ENCODE measurements around the gene AGPAT3. TPM values are rescaled to one million over a fixed set of nuclear protein-coding genes. Genes with fewer than 3 reads are reported as not detected.

The AGPAT3 gene
- total RNA-seq, 2 donors from 2014 or later: 31.3 to 53.5 TPM

DNA sequence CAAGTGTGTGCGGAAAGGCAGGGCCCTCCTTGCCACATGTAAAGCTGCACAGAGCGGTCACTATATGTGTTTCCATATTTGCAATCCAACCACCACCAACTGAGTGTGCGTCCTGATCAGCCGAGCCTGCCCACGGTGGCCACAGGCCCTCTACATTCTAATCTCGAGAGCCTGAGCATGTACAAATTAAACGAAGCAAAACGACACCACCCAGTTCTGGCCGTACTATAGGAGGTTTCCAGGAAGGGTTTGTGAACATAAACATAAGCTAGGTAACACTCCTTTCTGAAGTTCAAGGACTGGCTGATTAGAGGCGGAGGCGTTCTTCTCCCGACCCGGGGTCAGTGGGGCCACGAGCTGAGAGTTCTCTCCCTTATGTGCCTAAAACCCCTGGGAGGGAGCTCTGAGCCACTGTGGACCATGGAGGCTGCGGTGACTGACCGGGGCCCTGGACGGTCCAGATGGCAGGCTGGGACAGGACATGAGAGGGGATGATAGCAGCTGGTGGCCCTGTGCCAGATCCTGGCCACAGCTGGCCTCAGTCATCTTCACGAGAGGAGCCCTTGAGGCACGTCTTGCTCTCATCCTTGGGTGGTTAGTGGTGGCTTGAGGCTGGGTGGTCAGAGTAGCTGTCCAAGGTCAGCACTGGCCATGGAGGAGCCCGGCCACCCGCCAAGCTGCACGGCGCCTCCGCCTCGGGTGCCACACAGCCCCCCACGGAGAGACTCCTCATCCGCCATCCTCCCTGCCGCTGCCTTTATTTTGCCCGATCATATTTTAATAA is 108.0 kb downstream of the AGPAT3 start:
- H3K4me1 ChIP-seq (replicated peaks): no peaks in the 10 kb centered on the region
- TF ChIP-seq POLR2A (IDR thresholded peaks at IDR 0.05): no peak
- H3K27me3 ChIP-seq (replicated peaks; ENCODE audit: insufficient read depth): no peaks in the 10 kb centered on the region
- no peak overlapping the region for H3K27ac ChIP-seq
- intact Hi-C loops (cut with DNase I): no loop called here
- no peak for DNase-seq (ENCODE audit: low spot score)
- H3K4me3 ChIP-seq: no peak overlapping the region
- 63% methylated on average over 29 of the region's 29 CpGs for WGBS
- no peaks in the 10 kb centered on the region for H3K9me3 ChIP-seq
- H3K36me3 ChIP-seq: no peaks in the 10 kb centered on the region

DNA sequence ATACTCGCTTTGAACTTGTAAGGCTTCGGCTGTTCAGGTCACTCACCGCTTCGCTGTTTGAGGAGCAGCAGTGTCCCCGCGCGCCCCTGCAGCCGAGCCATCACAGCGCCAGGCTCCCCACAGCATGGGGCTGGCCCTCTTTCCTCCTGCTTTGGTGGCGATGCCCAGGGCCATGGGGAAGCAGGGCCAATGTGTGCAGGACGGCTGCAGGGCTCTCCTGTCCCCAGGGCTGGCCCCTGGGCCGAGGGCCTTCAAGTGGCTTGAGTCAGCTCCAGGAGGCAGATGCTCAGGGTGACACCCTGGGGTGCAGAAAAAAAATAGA is 108.6 kb downstream of the AGPAT3 start:
- intact Hi-C loops (cut with DNase I): no loop called here
- no peak for DNase-seq (ENCODE audit: low spot score)
- no peaks in the 10 kb centered on the region for H3K27me3 ChIP-seq (replicated peaks; ENCODE audit: insufficient read depth)
- H3K9me3 ChIP-seq: no peaks in the 10 kb centered on the region
- no peaks in the 10 kb centered on the region for H3K4me1 ChIP-seq (replicated peaks)
- no peak for TF ChIP-seq POLR2A (IDR thresholded peaks at IDR 0.05)
- TF ChIP-seq, protein P1, sequence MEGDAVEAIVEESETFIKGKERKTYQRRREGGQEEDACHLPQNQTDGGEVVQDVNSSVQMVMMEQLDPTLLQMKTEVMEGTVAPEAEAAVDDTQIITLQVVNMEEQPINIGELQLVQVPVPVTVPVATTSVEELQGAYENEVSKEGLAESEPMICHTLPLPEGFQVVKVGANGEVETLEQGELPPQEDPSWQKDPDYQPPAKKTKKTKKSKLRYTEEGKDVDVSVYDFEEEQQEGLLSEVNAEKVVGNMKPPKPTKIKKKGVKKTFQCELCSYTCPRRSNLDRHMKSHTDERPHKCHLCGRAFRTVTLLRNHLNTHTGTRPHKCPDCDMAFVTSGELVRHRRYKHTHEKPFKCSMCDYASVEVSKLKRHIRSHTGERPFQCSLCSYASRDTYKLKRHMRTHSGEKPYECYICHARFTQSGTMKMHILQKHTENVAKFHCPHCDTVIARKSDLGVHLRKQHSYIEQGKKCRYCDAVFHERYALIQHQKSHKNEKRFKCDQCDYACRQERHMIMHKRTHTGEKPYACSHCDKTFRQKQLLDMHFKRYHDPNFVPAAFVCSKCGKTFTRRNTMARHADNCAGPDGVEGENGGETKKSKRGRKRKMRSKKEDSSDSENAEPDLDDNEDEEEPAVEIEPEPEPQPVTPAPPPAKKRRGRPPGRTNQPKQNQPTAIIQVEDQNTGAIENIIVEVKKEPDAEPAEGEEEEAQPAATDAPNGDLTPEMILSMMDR (IDR thresholded peaks at IDR 0.05): no peak
- TF ChIP-seq POLR2AphosphoS5 (IDR thresholded peaks at IDR 0.05): no peak
- H3K4me3 ChIP-seq: no peak overlapping the region
- H3K36me3 ChIP-seq: no peaks in the 10 kb centered on the region
- H3K27ac ChIP-seq: no peak overlapping the region
- 92% methylated on average over 12 of the region's 12 CpGs for WGBS

DNA sequence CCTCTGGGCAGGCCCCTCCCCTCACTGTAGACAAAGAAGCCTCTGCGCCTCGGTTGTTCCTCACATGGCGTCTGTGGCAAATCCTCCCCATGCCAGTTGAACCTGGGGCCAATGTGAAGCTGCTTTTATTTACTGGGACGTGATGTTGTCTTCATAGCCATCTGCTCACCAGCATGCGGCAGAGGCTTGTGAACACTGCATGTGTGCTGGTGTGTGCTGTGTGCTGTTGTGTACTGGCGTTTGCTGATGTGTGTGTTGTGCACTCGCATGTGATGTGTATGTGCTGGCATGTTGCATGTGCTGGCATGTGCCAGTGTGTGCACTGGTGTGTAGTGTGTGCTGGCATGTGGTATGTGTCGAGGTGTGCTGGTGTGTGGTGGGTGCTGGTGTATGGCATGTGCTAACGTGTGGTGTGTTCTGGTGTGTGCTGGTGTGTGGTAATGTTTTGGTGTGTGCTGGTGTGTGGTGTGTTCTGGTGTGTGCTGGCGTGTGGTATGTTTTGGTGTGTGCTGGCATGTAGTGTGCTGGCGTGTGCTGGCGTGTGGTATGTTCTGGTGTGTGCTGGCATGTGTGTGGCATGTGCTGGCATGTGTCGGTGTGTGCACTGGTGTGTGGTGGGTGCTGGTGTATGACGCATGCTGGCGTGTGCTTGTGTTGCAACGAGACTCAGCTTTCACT is 109.9 kb downstream of the AGPAT3 start:
- DNase-seq (ENCODE audit: low spot score): no peak
- Histone ChIP-seq H3K36me3 (no peaks in the 10 kb centered on the region), H3K4me1 (replicated peaks) (no peaks in the 10 kb centered on the region), H3K27ac (no peak overlapping the region), H3K9me3 (no peaks in the 10 kb centered on the region), H3K27me3 (replicated peaks; ENCODE audit: insufficient read depth) (no peaks in the 10 kb centered on the region), H3K4me3 (no peak overlapping the region)
- TF ChIP-seq POLR2AphosphoS5 (IDR thresholded peaks at IDR 0.05): no peak
- TF ChIP-seq, protein P1 (IDR thresholded peaks at IDR 0.05): no peak
- no peak for TF ChIP-seq POLR2A (IDR thresholded peaks at IDR 0.05)
- WGBS: 82% methylated on average over 16 of the region's 16 CpGs
- intact Hi-C loops (cut with DNase I): loop anchor here (1.0 kb wide), 1 partner anchor 165 kb away; no protein-coding TSS in a partner anchor

DNA sequence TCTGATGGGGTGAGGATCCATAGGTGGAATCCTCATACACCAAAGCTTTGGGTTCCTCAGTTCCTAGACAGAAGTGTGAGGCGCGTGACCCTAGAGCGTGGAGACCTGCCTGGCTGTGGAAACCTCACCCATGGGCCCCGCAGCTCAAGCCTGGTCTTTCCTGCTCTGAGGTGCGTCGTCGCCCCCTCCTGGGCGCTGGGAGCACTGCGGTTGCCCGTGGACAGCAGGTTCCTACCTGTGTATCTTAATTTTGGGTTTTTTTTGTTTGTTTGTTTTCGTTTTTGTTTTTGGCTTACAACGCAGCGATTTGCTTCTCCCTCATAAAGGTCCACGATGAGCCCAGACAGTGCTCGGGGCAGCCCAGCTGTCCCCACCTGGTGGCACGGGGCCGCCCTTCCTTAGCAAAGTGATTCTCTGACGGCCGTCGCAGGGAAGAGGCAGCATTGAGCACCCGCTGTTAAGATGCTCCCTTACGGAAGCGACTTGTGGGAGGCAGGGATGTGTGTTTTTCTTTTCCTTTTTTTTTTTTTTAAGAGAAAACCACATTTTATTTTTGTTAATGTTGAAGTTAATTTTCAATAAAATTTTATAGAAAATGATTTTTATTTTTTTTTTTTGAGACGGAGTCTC is 110.6 kb downstream of the AGPAT3 start:
- no peaks in the 10 kb centered on the region for H3K4me1 ChIP-seq (replicated peaks)
- no peaks in the 10 kb centered on the region for H3K9me3 ChIP-seq
- TF ChIP-seq, protein P1 (IDR thresholded peaks at IDR 0.05): peak; percentile 77 to 93 (median 88)
- TF ChIP-seq POLR2AphosphoS5 (IDR thresholded peaks at IDR 0.05) (peak; percentile 8), POLR2A (IDR thresholded peaks at IDR 0.05) (no peak)
- no peak overlapping the region for H3K4me3 ChIP-seq
- H3K27ac ChIP-seq: peak overlapping the region; percentile 27 to 30
- no peaks in the 10 kb centered on the region for H3K27me3 ChIP-seq (replicated peaks; ENCODE audit: insufficient read depth)
- intact Hi-C loops (cut with DNase I): loop anchor here (1.0 kb wide), 1 partner anchor 165 kb away; no protein-coding TSS in a partner anchor
- peak; percentile 78 for DNase-seq (ENCODE audit: low spot score)
- 26% methylated on average over 24 of the region's 24 CpGs for whole genome bisulfite sequencing
- no peaks in the 10 kb centered on the region for H3K36me3 ChIP-seq

DNA sequence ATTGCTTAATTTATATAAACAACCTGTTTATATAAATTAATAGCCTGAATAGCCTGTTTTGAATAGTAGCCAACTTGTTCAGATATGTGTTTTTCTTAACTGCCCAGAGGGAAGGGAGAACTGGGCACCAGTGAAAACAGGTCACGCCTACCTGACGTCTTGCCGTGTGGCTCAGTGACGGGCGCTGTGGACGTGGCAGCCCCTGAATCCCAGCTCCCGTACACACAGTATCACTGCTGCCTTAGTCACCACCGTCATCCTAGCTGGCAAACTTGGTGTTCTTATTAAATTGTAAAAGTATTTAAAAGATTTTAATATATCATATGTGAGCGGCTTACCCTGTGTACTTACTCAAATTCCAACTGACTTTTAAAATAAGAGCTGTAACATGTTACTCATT is 111.6 kb downstream of the AGPAT3 start:
- DNase-seq (ENCODE audit: low spot score): no peak
- intact Hi-C loops (cut with DNase I): no loop called here

More for the DNA sequence above, 111.6 kb downstream of the AGPAT3 start:
- Histone ChIP-seq H3K36me3 (peaks cover 0 to 4% of the 10 kb centered on the region in 2 donors), H3K4me1 (replicated peaks) (no peaks in the 10 kb centered on the region), H3K9me3 (no peaks in the 10 kb centered on the region), H3K4me3 (no peak overlapping the region), H3K27ac (peak overlapping the region; percentile 30 to 46), H3K27me3 (replicated peaks; ENCODE audit: insufficient read depth) (no peaks in the 10 kb centered on the region)
- 63% methylated on average over 9 of the region's 9 CpGs for WGBS
- TF ChIP-seq POLR2A (IDR thresholded peaks at IDR 0.05): no peak
- TF ChIP-seq POLR2AphosphoS5 (IDR thresholded peaks at IDR 0.05): no peak
- TF ChIP-seq, protein P1 (IDR thresholded peaks at IDR 0.05): no peak

All from prostate gland (tissue), 2 donors.